Stimulated activated CD8-positive, alpha-beta memory T cell treated with anti-CD3 and anti-CD28 coated beads, Interleukin-7, amount 100 ng/mL, for 4 hours (primary cell): ENCODE results near the gene C19orf44.
"Not testable (repeated sequence)": the region's sequence is repeated elsewhere in the genome, so short reads cannot be mapped to it uniquely, and the experiment has no call there.

Experiments used
- DNase-seq, 2 donors: peaks; one replicate each; pipeline ENCODE4 v3.0.0-alpha.2; 2020; ENCODE audit warnings: low read depth in 2 of 2

The C19orf44 gene

DNA sequence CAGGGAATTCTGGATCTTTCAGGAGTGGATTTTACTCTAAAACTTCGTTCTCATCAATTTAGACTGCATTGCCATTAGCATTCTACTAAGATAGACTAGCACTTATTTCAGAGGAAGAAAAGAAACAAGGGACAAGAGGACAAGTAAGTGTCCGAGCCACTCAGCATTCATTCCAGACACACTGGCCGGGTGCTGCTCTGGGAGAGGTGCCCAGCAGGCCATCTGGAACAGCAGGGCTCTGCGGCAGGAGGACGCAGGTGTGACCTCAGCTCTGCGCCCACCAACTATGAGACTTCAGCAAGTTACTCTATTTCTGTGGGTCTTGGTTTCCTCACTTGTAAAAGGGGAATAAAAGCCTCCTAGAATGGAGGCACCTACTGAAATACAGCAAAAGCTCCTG lies 28.6 kb upstream of the C19orf44 start:
- DNase-seq = no peak

DNA sequence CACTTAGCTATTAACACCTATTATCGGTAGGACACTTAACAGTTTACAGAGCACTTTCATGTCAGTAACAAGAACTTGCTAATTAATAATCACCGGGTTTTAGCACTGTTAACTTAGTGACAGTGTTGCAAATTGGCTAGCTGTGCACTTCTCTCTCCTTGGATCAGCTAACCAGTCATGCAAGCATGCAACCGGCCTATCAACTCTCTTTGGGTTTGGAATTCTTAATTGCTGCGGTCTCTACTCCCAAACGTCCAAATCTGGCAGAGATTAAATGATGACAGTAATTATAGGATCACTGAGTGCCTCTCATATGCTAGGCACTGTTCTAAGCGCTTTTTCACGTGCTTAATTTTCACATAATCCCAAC lies 25.7 kb upstream of the C19orf44 start:
- DNase-seq = no peak

DNA sequence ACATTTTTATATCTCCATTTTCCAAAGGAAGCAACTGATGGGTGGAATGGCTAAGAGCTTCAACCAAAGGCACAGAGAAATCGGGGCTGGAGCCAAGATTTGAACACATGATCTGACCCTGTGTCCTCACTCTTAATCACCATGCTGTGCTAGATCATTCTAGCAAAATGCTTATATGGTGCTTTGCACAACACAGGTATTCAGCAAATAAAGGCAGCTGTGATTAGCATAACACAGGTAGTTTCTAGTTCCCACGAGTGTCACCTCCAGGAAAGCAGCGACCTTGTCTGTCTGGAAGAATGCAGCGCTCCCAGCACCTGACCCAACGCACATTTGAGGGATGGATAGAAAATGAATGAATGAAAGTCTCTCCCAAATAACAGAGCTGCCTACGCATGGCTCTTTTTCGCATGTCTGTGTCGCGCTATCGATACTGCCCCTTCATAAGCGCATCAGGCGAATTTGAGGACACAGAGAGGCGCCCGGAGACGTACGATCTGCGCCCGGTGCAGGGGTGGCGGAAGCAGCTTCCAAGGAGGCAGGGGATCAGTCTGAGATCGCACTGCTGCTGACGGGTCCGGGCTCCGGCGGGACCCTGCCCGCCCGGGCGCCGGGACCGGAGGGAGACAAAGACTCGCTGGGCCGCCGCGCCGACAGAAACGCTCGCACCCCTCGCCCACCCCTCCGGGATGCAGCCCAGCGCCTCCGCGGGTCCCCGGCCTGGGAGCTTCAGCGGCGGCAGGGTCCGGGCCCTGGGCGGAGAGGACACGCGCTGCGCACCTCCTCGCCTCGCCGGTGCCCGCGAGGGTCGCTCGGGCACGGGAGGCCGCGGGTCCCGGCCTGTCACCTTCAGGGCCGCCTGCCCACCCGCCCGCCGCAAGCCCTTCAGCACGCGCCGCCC lies 25.0 kb upstream of the C19orf44 start:
- no peak for DNase-seq

DNA sequence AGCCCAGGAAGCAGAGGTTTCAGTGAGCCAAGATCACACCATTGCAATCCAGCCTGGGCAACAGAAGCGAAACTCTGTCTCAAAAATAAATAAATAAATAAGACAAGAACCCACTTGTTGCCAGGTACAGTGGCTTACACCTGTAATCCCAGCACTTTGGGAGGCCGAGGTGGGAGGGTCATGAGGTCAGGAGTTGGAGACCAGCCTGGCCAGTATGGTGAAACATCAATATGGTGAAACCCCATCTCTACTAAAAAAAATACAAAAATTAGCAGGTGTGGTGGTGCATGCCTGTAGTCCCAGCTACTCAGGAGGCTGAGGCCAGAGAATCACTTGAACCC lies 23.7 kb upstream of the C19orf44 start:
- not testable (repeated sequence) for DNase-seq

DNA sequence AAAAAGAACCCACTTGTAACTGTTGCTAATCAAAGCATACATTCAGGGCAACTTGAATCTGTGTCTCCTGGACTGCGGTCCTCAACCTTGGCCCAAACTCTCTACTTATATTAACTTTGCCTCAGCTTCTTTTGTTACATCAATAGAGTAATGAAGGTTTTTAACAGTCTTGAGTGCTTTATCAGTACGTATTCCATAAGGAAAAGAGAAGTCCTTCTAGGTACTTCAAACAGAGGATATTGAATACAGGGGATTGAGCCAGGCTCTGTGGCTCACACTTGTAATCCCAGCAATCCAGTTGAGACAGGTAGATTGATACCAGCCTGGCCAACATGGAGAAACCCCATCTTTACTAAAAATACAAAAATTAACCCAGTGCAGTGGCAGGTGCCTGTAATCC lies 23.2 kb upstream of the C19orf44 start:
- no peak for DNase-seq

DNA sequence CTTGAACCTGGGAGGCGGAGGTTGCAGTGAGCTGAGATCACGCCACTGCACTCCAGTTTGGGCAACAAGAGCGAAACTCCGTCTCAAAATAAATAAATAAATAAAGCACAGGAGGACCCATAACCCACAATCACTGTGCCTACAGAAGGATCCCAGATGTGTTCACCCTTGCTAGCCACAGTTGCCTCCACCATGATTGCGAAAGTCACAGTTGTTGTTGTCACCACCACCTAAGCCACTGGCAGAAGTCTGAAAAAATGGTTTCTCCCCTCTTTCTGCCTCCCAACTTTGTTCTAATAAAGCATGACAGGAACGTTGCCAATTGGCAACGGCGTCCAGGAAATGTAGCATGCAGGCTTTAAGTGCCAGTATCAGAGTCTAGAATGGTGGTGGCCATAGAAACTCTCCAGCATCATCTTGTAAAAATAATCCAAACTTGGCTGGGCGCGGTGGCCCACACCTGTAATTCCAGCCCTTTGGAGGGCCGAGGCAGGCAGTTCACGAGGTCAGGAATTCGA lies 22.3 kb upstream of the C19orf44 start:
- no peak for DNase-seq

DNA sequence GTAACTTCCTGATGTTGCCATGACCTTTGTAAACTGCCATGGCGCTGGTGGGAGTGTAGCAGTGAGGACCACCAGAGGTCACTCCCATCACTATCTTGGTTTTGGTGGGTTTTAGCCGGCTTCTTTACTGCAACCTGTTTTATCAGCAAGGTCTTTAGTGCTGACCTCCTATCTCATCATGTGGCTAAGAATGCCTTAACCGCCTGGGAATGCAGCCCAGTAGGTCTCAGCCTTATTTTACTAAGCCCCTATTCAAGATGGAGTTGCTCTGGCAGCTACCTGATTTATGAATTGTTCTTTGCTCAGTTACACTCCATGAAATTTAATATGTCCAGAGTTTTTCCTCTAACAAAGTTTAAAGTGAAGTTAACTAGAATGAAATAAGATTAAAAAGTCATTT lies 19.8 kb upstream of the C19orf44 start:
- no peak for DNase-seq

DNA sequence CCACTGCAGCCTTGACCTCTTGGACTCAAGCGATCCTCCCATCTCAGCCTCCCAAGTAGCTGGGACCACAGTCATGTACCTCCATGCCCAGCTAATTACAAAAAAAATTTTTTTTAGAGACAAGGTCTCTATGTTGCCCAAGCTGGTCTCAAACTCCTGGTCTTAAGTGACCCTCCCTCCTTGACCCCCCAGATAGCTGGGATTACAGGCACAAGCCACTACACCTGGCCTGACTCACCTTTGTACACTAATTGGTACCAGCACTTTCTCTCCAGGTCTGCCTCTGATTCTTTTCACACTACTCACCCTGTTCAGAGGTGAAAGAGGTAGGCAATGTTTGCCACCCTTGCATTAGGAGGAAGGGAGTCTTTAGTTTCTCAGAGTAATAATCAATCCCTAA lies 18.9 kb upstream of the C19orf44 start:
- DNase-seq = no peak

DNA sequence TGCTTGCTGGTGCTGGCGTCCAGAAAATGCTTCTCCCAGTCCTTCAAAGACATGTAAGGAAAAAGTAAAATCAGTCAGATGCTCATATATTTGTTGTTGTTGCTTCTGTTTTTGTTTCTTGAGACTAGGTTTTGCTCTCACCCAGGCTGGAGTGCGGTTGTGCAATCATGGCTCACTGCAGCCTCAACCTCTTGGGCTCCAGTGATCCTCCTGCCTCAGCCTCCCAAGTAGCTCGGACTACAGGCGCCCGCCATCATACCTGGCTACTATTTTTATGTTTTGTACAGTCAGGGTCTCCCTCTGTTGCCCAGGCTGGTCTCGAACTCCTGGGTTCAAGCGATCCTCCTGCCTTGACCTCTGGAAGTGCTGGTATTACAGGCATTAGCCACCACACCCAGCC lies 13.4 kb upstream of the C19orf44 start:
- no peak for DNase-seq

DNA sequence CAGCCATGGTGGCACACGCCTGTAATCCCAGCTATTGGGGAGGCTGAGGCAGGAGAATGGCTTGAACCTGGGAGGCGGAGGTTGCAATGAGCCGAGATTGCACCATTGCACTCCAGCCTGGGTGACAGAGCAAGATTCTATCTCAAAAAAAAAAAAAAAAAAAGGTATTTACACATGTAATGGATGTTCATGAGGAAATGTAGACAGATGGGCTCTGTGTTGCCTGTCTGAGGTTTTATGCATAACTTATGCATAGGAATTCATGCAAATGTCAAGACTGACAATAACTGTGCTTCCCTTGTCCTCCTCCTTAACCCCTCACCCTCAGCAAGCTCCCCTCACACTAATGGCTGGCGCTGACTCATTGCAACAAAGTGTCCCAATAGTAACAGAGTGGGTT lies 9.7 kb upstream of the C19orf44 start:
- DNase-seq = not testable (repeated sequence)

DNA sequence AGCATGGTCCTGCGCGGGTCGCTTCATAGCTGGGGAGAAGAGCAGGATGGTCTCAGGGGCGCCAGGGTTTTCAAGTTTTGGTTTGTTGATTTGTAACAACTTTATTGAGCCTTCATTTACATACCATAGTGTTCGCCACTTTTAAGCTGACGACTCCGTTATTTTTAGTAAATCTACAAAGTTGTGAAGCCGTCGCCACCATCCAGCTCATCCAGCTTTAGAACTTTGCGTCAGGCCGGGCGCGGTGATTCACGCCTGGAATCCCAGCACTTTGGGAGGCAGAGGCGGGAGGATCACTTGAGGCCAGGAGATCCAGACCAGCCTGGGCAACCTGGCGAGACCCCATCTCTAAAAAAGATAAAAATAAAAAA lies 404 bp downstream of the C19orf44 start:
- no peak for DNase-seq

DNA sequence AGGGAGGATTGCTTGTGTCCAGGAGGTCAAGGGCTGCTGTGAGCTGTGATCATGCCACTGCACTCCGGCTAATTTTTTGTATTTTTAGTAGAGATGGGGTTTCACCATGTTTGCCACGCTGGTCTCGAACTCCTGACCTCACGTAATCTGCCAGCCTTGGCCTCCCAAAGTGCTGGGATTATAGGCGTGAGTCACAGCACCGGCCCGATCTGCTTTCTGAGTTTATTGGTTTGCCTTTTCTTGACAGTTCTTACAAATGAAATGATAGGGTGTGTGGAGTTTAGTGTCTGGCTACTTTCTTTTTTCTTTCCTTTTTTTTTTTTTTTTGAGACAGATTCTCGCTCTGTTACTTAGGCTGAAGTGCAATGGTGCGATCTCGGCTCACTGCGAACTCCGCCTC lies 848 bp downstream of the C19orf44 start:
- no peak for DNase-seq

DNA sequence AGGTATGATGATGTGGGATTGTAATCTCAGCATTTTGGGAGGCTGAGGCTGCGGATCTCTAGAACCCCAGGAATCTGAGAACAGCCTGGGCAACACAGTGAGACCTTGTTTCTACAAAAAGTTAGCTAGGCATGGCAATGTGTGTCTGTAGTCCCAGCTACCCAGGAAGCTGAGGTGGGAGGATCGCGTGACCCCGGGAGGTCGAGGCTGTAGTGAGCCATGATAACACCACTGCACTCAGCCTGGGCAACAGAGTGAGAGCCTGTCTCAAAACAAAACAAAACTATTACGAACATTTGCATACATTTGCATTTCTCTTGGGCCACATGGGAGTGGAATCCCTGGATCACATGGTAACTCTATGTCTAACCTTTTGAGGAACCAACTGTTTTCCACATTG lies 1.6 kb downstream of the C19orf44 start:
- DNase-seq = no peak

DNA sequence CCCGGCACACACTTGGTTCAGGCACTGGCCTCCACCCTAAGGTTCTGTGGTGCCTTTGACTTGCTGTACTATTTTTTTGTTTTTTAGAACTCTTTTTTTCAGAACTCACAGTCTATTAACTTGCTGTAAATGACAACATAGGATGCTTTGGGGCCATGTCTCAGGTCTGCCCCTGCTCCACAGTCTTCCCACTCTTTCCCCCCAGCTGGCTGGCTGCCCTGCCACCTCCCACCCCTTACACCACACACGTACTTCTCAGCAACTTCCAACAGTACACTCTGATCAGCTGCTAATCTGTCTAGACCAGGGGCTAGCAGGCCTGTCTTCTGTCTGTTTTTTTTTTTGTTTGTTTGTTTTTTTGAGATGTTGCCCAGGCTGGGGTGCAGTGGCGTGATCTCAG lies 8.1 kb downstream of the C19orf44 start:
- DNase-seq = no peak

DNA sequence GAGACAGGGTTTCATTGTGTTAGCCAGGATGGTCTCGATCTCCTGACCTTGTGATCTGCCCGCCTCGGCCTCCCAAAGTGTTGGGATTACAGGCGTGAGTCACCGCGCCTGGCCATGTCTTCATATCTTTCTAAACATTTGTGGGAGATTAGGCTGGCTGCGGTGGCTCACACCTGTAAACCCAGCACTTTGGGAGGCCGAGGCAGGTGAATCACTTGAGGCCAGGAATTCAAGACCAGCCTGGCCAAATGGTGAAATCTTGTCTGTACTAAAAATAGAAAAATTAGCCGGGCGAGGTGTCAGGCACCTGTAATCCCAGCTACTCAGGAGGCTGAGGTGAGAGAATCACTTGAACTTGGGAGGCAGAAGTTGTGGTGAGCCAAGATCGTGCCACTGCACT lies 10.0 kb downstream of the C19orf44 start:
- DNase-seq = not testable (repeated sequence)

DNA sequence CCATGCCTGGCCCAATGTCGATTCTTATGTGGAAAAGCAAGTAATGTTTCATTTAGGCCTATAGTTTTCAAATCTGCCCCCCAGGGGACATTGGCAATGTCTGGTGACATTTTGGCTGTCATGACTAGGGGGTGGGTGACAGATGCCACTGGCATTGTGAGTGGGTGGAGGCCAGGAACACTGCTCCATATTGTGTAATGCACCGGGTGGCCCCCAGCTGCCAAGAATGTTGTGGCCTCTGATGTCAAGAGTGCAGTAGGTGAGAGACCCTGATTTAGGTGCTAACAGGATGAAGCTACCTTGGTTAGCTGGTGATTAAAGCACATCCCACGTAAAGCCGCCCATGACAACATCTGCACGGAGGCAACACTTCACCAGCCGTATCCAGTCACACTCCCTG lies 10.8 kb downstream of the C19orf44 start:
- DNase-seq = no peak

DNA sequence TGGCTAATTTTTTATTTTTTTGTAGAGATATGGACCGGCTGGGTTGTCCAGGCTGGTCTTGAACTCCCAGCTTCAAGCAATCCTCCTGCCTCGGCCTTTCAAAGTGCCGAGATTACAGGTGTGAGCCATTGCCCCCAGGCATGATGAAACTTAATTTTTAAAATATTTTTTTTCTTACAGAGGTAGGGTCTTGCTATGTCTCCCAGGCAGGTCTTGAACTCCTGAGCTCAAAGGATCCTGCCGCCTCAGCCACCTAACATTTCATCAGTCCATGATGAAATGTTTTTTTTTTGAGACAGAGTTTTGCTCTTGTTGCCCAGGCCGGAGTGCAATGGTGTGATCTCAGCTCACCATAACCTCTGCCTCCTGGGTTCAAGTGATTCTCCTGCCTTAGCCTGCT lies 12.4 kb downstream of the C19orf44 start:
- DNase-seq = no peak

DNA sequence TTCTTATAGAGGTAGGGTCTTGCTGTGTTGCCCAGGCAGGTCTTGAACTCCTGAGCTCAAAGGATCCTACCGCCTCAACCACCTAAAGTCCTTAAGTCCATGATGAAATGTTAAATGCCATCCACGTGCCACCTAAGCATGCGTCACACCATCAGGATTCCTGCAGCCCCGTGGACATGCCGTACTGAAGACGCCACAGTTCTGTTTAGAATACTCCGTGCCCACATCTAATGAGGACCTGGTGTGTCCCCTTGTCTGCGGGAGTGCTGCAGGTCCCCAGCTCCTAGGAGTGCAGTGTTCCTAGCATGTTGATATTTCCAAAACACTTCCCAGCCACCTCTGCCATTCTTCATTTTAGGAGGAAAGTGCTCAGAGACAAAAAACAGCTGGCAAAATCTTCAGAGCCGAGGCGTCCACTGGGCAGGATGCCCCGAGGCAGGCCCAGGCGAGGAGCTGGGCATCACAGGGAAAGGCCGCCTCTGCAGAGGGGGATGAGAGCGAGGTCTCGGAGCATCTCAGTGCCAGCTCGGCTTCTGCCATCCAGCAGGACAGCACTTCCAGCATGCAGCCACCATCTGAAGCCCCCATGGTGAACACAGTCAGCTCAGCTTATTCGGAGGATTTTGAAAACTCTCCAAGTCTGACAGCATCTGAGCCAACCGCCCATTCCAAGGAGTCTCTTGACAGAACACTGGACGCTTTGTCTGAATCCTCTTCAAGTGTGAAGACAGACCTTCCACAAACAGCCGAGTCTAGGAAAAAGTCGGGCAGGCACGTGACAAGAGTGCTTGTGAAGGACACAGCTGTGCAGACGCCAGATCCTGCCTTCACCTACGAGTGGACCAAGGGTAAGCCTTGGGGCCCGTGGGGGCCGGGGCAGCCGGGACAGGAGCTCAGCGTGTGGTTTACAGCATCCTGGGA lies 13.2 kb downstream of the C19orf44 start:
- no peak for DNase-seq

DNA sequence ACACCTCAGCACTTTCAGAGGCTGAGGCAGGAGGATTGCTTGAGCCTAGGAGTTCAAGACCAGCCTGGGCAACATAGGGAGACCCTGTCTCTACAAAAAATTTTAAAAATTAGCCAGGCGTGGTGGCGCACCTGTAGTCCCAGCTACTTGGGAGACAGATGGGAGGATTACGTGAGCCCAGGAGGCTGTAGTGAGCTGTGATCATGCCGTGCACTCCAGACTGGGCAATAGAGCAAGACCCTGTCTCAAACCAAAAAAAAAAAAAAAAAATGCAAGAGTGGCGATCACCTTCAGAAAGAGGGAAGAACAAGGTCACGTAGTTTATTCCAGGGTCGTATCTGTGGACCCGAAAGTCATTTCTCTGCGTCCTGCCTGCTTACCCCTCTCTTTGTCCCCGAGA lies 16.4 kb downstream of the C19orf44 start:
- not testable (repeated sequence) for DNase-seq

DNA sequence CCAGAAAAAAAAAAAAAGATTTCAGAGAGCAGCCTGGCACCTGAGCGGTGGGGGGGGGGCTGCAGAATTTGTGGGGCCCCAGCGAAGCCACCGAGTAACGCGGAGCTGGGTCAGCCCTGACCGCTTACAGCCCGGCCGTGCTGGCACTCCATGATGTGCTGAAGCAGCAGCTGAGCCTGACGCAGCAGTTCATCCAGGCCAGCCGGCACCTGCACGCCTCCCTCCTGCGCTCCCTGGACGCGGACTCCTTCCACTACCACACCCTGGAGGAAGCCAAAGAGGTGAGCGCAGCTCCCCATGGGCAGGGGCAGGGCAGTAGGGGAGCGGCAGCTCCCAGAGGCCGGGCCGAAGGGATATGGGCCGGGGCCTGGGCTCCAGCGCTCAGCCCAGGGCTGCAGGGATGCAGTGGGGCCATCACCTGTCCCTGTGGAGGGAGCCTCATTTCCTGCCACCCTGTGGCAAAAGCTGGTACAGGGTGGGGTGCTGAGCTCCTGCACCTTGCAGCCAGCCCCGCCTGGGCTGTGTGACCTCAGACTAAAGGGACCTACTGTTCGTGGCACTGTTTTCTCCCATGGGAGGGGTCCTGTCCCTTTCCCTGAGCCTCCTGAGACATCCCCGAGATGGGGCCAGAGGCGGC lies 18.3 kb downstream of the C19orf44 start:
- no peak for DNase-seq

DNA sequence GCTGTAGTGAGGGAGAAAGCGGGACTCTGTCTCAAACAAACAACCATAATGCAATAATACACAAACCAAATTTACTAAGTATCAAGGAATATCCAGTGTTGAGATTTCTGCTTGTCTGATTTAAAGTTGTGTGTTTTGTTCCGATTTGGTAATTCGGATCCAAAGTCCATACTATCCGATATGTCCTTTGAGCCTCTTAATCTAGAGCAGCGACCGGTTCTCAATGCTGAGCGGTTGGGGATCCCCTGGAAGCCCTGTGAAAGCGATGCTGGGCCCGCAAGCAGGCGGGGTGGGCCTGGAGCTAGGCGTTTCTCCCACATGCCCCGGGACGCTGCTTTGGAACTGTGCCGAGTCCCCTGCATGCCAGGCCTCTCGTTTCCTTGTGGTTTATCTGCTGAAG lies 20.2 kb downstream of the C19orf44 start:
- no peak for DNase-seq

DNA sequence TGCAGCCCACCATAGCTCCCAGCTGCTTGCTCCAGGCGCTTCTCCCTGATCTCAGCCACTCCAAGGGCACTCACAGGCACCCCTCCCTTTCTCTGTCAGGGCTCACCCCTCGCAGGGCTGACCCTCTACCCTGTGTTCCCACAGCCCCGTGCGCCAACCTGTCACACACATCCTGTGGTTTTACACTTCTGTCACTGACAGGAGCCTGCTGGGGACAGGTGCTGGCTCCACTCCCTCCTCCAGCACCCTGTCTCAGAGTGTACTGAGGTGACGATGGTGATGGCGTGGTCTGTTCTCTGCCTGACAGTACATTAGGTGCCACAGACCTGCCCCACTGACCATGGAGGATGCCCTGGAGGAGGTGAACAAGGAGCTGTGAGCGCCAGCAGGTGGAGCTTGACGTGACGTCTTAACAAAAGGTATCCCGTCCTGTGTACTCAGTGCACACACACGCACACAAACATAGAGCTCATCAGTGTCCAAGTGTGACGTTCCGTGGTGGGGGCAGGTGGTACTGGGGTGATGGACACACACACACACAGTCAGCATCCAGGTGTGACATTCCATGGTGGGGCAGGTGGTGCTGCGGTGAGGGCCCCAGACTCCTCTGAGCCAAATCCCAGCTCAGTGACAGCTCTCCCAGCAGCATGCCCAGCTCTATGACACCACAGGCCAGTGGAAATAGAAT lies 20.9 kb downstream of the C19orf44 start:
- DNase-seq = no peak
